Adipocyte (in vitro differentiated cells): ENCODE measurements around the gene THUMPD1.
"Not testable (repeated sequence)": the region's sequence is repeated elsewhere in the genome, so short reads cannot be mapped to it uniquely, and the experiment has no call there.

ENCODE experiments used
- DNase-seq: peaks from one replicate; pipeline ENCODE4 v3.0.0-alpha.2; 2015; ENCODE audit warnings: low read depth
- H3K27me3 ChIP-seq: replicated peaks from 2 replicates; pipeline ENCODE4 v1.7.0; 2013; ENCODE audit warnings: mild to moderate bottlenecking, low read length, moderate library complexity; ENCODE audit not compliant: control insufficient read depth, insufficient read depth
- H3K36me3 ChIP-seq: 2 replicates; pipeline ENCODE4 v1.7.0; 2013; ENCODE audit warnings: low read length, mild to moderate bottlenecking, moderate library complexity; ENCODE audit not compliant: control insufficient read depth, insufficient read depth, severe bottlenecking
- H3K4me1 ChIP-seq: 2 replicates; pipeline ENCODE4 v1.7.0; 2013; ENCODE audit warnings: mild to moderate bottlenecking, low read length, moderate library complexity; ENCODE audit not compliant: control insufficient read depth, insufficient read depth
- H3K4me3 ChIP-seq: 2 replicates; pipeline ENCODE4 v1.7.0; 2013; ENCODE audit warnings: mild to moderate bottlenecking, low read length, moderate library complexity
- H3K9ac ChIP-seq: 2 replicates; pipeline ENCODE4 v1.7.0; 2013; ENCODE audit warnings: mild to moderate bottlenecking, low read length, moderate library complexity
- H3K9me3 ChIP-seq: 2 replicates; pipeline ENCODE4 v1.7.0; 2013; ENCODE audit warnings: mild to moderate bottlenecking, low read length, moderate library complexity; ENCODE audit not compliant: control insufficient read depth

THUMPD1 gene

GRCh38 chr16:20765732-20766131, 24.1 kb upstream of the THUMPD1 start:
- no peaks in the 10 kb centered on the region for H3K27me3 ChIP-seq
- no peak for DNase-seq
- H3K36me3 ChIP-seq = no peaks in the 10 kb centered on the region
- H3K4me3 ChIP-seq = no peak overlapping the region
- peaks cover 16% of the 10 kb centered on the region for H3K4me1 ChIP-seq
- H3K9ac ChIP-seq = no peak overlapping the region
- H3K9me3 ChIP-seq = no peaks in the 10 kb centered on the region

DNA sequence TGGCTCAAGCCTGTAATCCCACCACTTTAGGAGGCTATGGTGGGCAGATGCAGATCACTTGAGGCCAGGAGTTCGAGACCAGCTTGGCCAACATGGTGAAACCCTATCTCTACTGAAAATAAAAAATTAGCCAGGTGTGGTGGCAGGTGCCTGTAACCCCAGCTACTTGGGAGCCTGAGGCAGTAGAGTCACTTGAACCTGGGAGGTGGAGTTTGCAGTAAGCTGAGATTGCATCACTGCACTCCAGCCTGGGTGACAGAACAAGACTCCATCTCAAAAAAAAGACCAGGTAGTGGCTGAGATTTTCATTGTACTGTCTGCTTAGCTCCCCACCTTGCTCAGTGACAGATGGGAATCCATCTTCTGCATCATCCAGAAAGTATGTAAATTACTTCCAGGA, 22.8 kb upstream of the THUMPD1 start:
- H3K9ac ChIP-seq, H3K27me3 ChIP-seq, H3K36me3 ChIP-seq, H3K9me3 ChIP-seq, H3K4me3 ChIP-seq, DNase-seq: not testable (repeated sequence)
- peaks cover 16% of the 10 kb centered on the region for H3K4me1 ChIP-seq

- H3K9me3 ChIP-seq = no peaks in the 10 kb centered on the region
- H3K36me3 ChIP-seq = no peaks in the 10 kb centered on the region
- H3K9ac ChIP-seq = peak within 1 kb of the TSS; percentile 35
- peak within 1 kb of the TSS; percentile 78 for H3K4me3 ChIP-seq
- H3K4me1 ChIP-seq = peaks cover 16% of the 10 kb centered on the region
- DNase-seq = peak; percentile 90
- no peaks in the 10 kb centered on the region for H3K27me3 ChIP-seq
Observed at GRCh38 chr16:20763461-20764232, 22.0 kb upstream of the THUMPD1 start, which contains the start of gene ACSM3. Gene ACSM3 (plus strand): TSS chr16:20764014. CDS start chr16:20770035, 6,021 bp downstream.

GRCh38 chr16:20762404-20763123, 20.9 kb upstream of the THUMPD1 start:
- Histone ChIP-seq H3K27me3 (no peaks in the 10 kb centered on the region), H3K4me1 (peaks cover 11% of the 10 kb centered on the region), H3K4me3 (no peak overlapping the region), H3K9ac (no peak overlapping the region), H3K9me3 (no peaks in the 10 kb centered on the region), H3K36me3 (no peaks in the 10 kb centered on the region)
- DNase-seq = no peak

DNA sequence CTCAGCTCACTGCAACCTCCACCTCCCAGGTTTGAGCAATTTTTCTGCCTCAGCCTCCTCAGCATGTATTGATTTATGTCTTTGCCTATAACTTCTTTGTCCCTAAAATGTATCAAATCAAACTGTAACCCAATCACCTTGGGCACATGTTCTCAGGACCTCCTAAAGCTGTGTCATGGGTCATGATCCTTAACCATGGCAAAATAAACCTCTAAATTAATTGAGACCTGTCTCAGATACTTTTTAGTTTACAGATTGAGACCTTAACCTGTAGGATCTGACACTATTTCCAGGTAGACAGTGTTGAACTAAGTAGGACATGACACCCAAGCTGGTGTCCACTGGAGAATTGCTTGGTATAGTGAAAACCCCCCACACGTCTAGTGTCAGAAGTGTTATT, 19.6 kb upstream of the THUMPD1 start:
- H3K4me1 ChIP-seq = peaks cover 9% of the 10 kb centered on the region
- H3K9ac ChIP-seq = no peak overlapping the region
- H3K36me3 ChIP-seq = no peaks in the 10 kb centered on the region
- H3K27me3 ChIP-seq = no peaks in the 10 kb centered on the region
- H3K9me3 ChIP-seq = no peaks in the 10 kb centered on the region
- no peak for DNase-seq
- no peak overlapping the region for H3K4me3 ChIP-seq

DNA sequence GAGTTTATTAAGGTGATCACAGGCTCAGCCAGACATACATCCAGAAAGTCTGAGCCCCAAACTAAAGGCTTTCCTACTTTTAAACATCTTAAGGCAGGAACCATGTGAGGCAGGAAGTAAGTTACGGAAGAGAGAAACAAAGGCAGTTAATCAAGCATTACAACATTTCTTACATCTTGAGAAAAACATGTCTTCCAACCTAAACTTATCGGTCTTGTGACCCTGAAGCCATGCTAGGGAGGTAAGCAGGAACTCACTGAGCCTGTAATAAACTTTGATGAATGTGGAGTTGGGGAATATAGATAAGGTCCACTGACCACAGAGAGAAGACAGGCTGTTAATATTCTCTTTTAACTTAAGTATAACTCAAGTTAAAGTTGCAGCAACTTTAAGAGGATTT, 18.7 kb upstream of the THUMPD1 start:
- no peak overlapping the region for H3K9ac ChIP-seq
- H3K9me3 ChIP-seq = no peaks in the 10 kb centered on the region
- peaks cover 6% of the 10 kb centered on the region for H3K4me1 ChIP-seq
- no peak overlapping the region for H3K4me3 ChIP-seq
- H3K36me3 ChIP-seq = no peaks in the 10 kb centered on the region
- no peak for DNase-seq
- no peaks in the 10 kb centered on the region for H3K27me3 ChIP-seq

GRCh38 chr16:20755799-20756198, 14.2 kb upstream of the THUMPD1 start:
- not testable (repeated sequence) for H3K4me3 ChIP-seq, H3K36me3 ChIP-seq, H3K4me1 ChIP-seq, DNase-seq, H3K9ac ChIP-seq, H3K9me3 ChIP-seq, H3K27me3 ChIP-seq

GRCh38 chr16:20755238-20755637, 13.6 kb upstream of the THUMPD1 start:
- DNase-seq = no peak
- no peaks in the 10 kb centered on the region for H3K4me1 ChIP-seq
- H3K4me3 ChIP-seq = no peak overlapping the region
- no peaks in the 10 kb centered on the region for H3K36me3 ChIP-seq
- H3K9ac ChIP-seq = no peak overlapping the region
- H3K27me3 ChIP-seq = no peaks in the 10 kb centered on the region
- H3K9me3 ChIP-seq = no peaks in the 10 kb centered on the region

GRCh38 chr16:20753727-20754126, 12.1 kb upstream of the THUMPD1 start:
- Histone ChIP-seq H3K36me3 (no peaks in the 10 kb centered on the region), H3K27me3 (no peaks in the 10 kb centered on the region), H3K9ac (no peak overlapping the region), H3K4me1 (no peaks in the 10 kb centered on the region), H3K4me3 (no peak overlapping the region), H3K9me3 (no peaks in the 10 kb centered on the region)
- no peak for DNase-seq

DNA sequence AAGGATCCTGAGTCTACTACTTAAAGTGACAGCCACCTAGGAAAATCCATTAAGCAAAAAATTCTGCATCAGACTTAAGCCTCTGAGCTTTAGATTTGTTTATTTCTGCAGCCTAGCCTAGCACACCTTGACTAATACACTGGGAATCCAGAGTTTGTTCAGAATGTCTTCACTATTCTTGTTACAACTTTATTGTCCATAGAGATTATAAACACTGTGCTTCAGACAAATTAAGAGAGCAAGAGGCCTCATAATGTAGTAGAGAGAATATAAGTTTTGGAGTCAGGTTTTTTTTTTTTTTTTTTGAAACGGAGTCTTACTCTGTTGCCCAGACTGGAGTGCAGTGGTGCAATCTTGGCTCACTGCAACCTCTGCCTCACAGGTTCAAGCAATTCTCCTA, 8.9 kb upstream of the THUMPD1 start:
- no peaks in the 10 kb centered on the region for H3K27me3 ChIP-seq
- H3K36me3 ChIP-seq = no peaks in the 10 kb centered on the region
- H3K9ac ChIP-seq = no peak overlapping the region
- no peak for DNase-seq
- H3K9me3 ChIP-seq = peaks cover 7% of the 10 kb centered on the region
- H3K4me3 ChIP-seq = no peak overlapping the region
- no peaks in the 10 kb centered on the region for H3K4me1 ChIP-seq

DNA sequence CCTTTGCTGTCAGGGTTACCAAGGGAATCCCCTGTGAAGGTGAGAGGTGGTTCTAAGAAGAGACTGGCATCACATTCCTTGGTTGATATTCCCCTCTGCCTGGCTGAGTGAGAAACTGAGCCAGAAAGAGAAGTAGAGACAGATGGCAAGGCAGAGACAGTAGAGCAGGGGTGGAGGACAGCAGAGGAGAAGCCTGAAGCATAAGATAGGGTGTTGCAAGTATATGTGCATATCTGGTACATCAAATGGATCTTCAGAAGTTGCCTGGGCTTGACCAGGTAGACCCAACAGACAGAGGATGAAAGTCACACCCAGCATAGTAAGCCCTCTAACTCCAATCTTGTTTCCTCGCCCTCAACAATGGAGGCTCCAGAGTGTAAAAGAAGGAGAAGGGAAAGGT, 7.9 kb upstream of the THUMPD1 start:
- H3K36me3 ChIP-seq = no peaks in the 10 kb centered on the region
- no peak overlapping the region for H3K9ac ChIP-seq
- no peak for DNase-seq
- no peak overlapping the region for H3K4me3 ChIP-seq
- no peaks in the 10 kb centered on the region for H3K27me3 ChIP-seq
- H3K4me1 ChIP-seq = no peaks in the 10 kb centered on the region
- H3K9me3 ChIP-seq = peaks cover 7% of the 10 kb centered on the region
